Myocyte (in vitro differentiated cells): Measurements from ENCODE around the gene NYAP2. TPM values are rescaled to one million over a fixed set of nuclear protein-coding genes. Genes with fewer than 3 reads are reported as not detected.

Experiments used
- DNase-seq: peaks from one replicate; pipeline ENCODE4 v3.0.0-alpha.2; 2012; ENCODE audit warnings: low read depth
- total RNA-seq: library from RNA; depleted of rRNA; stranded (reverse); fragments of >200 nt; gene quantifications from 2 replicates; pipeline ENCODE4 v1.2.3, GENCODE V29; 2014

The NYAP2 gene
- total RNA-seq, 1 donor from 2014 or later: 0.05 TPM

- DNase-seq: no peak
Measured at GRCh38 chr2:225472161-225472560, 72.7 kb downstream of the NYAP2 start.

GRCh38 chr2:225479386-225479785 lies 79.9 kb downstream of the NYAP2 start:
- DNase-seq: no peak

- DNase-seq: no peak
Measured at GRCh38 chr2:225484751-225485150, 85.2 kb downstream of the NYAP2 start.

- DNase-seq: no peak
Measured at GRCh38 chr2:225486236-225486635, 86.7 kb downstream of the NYAP2 start.

- DNase-seq: no peak
Measured at GRCh38 chr2:225487878-225488416, 88.4 kb downstream of the NYAP2 start.

- DNase-seq: no peak
Measured at GRCh38 chr2:225488743-225489142, 89.2 kb downstream of the NYAP2 start.

- no peak for DNase-seq
Measured at GRCh38 chr2:225493420-225494099, 94.0 kb downstream of the NYAP2 start.

GRCh38 chr2:225494100-225494459 lies 94.6 kb downstream of the NYAP2 start:
- DNase-seq: no peak

- DNase-seq: no peak
Measured at GRCh38 chr2:225495706-225496105, 96.2 kb downstream of the NYAP2 start.

GRCh38 chr2:225496568-225496967 lies 97.1 kb downstream of the NYAP2 start:
- DNase-seq: no peak

- DNase-seq: no peak
Measured at GRCh38 chr2:225497166-225497565, 97.7 kb downstream of the NYAP2 start.

- no peak for DNase-seq
Measured at GRCh38 chr2:225501022-225501421, 101.5 kb downstream of the NYAP2 start.

GRCh38 chr2:225502971-225503370 lies 103.5 kb downstream of the NYAP2 start:
- no peak for DNase-seq

- no peak for DNase-seq
Measured at GRCh38 chr2:225510796-225511195, 111.3 kb downstream of the NYAP2 start.

- DNase-seq: no peak
Measured at GRCh38 chr2:225512469-225512868, 113.0 kb downstream of the NYAP2 start.

GRCh38 chr2:225512876-225513540 lies 113.5 kb downstream of the NYAP2 start:
- no peak for DNase-seq

- no peak for DNase-seq
Measured at GRCh38 chr2:225515033-225515432, 115.5 kb downstream of the NYAP2 start.

- no peak for DNase-seq
Measured at GRCh38 chr2:225526760-225527390, 127.4 kb downstream of the NYAP2 start.

GRCh38 chr2:225531559-225531958 lies 132.0 kb downstream of the NYAP2 start:
- DNase-seq: no peak

- DNase-seq: no peak
Measured at GRCh38 chr2:225532096-225532495, 132.6 kb downstream of the NYAP2 start.

- DNase-seq: no peak
Measured at GRCh38 chr2:225534037-225534436, 134.5 kb downstream of the NYAP2 start.

GRCh38 chr2:225534697-225535096 lies 135.2 kb downstream of the NYAP2 start:
- no peak for DNase-seq
